HUES64 (cell line): Measurements from ENCODE around the gene SSX2B. TPM values are rescaled to one million over a fixed set of nuclear protein-coding genes. Genes with fewer than 3 reads are reported as not detected.
"Not testable (repeated sequence)": the region's sequence is repeated elsewhere in the genome, so short reads cannot be mapped to it uniquely, and the experiment has no call there.

Source experiments
- H3K27ac ChIP-seq: 2 replicates; pipeline ENCODE4 v1.7.0; 2013; ENCODE audit warnings: low read depth, low read length, inconsistent platforms
- H3K27me3 ChIP-seq: 2 replicates; pipeline ENCODE4 v1.6.1; 2013; ENCODE audit warnings: mild to moderate bottlenecking, low read length; ENCODE audit not compliant: insufficient read depth
- H3K36me3 ChIP-seq: 2 replicates; pipeline ENCODE4 v1.6.1; 2013; ENCODE audit warnings: mild to moderate bottlenecking, low read length; ENCODE audit not compliant: insufficient read depth
- H3K4me1 ChIP-seq: 2 replicates; pipeline ENCODE4 v1.6.1; 2013; ENCODE audit warnings: mild to moderate bottlenecking, low read length, moderate library complexity; ENCODE audit not compliant: insufficient read depth
- H3K4me3 ChIP-seq: 2 replicates; pipeline ENCODE4 v1.5.1; 2013; ENCODE audit warnings: mild to moderate bottlenecking, low read length, moderate library complexity
- H3K9ac ChIP-seq: 2 replicates; pipeline ENCODE4 v1.6.1; 2013; ENCODE audit warnings: mild to moderate bottlenecking, low read depth, low read length
- H3K9me3 ChIP-seq: 2 replicates; pipeline ENCODE4 v1.6.1; 2013; ENCODE audit warnings: low read depth, low read length; ENCODE audit not compliant: insufficient read depth
- WGBS: fragments of 150-250, 120-280 bp; methylation state at CpG from one replicate; pipeline ENCODE4 v1.1.7; 2013; ENCODE audit warnings: missing lambda C conversion rate; 5-methylcytosine and 5-hydroxymethylcytosine counted together
- polyA plus RNA-seq, 2 experiments: library from polyadenylated mRNA; stranded (reverse); fragments of 50-300 nt; gene quantifications; one replicate each; pipeline ENCODE4 v1.2.3, GENCODE V29; 2013

Gene SSX2B, protein sequence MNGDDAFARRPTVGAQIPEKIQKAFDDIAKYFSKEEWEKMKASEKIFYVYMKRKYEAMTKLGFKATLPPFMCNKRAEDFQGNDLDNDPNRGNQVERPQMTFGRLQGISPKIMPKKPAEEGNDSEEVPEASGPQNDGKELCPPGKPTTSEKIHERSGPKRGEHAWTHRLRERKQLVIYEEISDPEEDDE
- polyA plus RNA-seq (2013, experiment 1 of 2) = not detected
- not detected for polyA plus RNA-seq (2013, experiment 2 of 2)

DNA sequence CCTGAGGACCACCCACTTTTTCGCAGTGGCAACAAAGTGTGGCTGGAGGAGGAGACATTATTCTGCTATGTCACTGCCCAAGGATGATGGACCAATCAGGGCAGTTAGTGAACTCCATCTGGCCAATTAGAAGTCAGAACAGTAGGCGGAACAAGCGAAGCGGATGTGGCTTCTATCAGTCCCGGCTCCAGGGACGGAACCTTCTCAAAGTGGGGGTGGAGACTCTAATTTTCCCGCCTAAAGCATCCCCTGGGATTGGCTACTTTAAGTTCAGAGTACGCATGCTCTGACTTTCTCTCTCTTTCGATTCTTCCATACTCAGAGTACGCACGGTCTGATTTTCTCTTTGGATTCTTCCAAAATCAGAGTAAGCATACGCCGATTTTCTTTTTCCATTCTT, at the start of gene SSX2B:
Gene SSX2B (plus strand): TSS at position 301 of the 400 bp plus-strand sequence. CDS start 1,429 bp downstream, outside the sequence.
- H3K36me3 ChIP-seq, H3K4me3 ChIP-seq, H3K9ac ChIP-seq, H3K27me3 ChIP-seq, H3K4me1 ChIP-seq, H3K27ac ChIP-seq, H3K9me3 ChIP-seq: not testable (repeated sequence)
- no CpG with 5 or more reads among the region's 13 CpGs for WGBS

DNA sequence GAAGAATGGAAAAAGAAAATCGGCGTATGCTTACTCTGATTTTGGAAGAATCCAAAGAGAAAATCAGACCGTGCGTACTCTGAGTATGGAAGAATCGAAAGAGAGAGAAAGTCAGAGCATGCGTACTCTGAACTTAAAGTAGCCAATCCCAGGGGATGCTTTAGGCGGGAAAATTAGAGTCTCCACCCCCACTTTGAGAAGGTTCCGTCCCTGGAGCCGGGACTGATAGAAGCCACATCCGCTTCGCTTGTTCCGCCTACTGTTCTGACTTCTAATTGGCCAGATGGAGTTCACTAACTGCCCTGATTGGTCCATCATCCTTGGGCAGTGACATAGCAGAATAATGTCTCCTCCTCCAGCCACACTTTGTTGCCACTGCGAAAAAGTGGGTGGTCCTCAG, 44.0 kb upstream of the SSX2B start, which contains the start of gene SSX2:
Gene SSX2 (minus strand): TSS at position 101 of the 400 bp plus-strand sequence. CDS start 1,429 bp downstream, outside the sequence.
- not testable (repeated sequence) for H3K36me3 ChIP-seq, H3K9me3 ChIP-seq, H3K27me3 ChIP-seq, H3K4me3 ChIP-seq, H3K27ac ChIP-seq, H3K9ac ChIP-seq, H3K4me1 ChIP-seq
- WGBS = no CpG with 5 or more reads among the region's 13 CpGs

DNA sequence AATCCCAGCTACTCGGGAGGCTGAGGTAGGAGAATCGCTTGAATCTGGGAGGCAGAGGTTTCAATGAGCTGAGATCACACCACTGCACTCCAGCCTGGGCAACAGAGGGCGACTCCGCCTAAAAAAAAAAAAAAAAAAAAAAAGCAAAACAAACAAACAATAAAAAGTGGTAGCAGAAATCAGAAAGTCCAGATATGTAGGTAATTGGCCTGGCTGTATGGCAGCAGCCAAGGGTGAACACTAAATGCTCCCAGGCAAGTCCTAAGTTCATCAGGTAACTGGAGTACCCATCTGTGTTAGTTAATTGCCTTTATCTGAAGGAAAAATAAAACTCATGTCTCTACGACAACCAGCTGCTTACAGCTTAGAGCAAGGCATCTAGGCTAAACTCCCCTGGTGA, 14.9 kb downstream of the SSX2B start:
- H3K4me1 ChIP-seq, H3K9me3 ChIP-seq, H3K4me3 ChIP-seq, H3K27ac ChIP-seq, H3K9ac ChIP-seq, H3K36me3 ChIP-seq, H3K27me3 ChIP-seq: not testable (repeated sequence)
- WGBS = no CpG with 5 or more reads among the region's 5 CpGs

DNA sequence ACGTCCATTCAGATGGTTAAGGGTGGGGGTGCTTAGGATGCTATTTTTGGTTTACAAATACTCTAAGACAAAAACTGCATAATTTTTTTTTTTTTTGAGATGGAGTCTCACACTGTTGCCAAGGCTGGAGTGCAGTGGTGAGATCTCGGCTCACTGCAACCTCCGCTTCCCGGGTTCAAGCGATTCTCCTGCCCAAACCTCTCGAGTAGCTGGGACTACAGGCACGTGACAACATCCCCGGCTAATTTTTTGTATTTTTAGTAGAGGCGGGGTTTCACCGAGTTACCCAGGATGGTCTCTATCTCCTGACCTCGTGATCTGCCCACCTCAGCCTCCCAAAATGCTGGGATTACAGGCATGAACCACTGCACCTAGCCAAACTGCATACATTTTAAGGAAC, 22.5 kb downstream of the SSX2B start:
- H3K27me3 ChIP-seq, H3K27ac ChIP-seq, H3K9me3 ChIP-seq, H3K4me1 ChIP-seq, H3K36me3 ChIP-seq, H3K4me3 ChIP-seq, H3K9ac ChIP-seq: not testable (repeated sequence)
- WGBS = 72% methylated on average over 6 of the region's 11 CpGs

DNA sequence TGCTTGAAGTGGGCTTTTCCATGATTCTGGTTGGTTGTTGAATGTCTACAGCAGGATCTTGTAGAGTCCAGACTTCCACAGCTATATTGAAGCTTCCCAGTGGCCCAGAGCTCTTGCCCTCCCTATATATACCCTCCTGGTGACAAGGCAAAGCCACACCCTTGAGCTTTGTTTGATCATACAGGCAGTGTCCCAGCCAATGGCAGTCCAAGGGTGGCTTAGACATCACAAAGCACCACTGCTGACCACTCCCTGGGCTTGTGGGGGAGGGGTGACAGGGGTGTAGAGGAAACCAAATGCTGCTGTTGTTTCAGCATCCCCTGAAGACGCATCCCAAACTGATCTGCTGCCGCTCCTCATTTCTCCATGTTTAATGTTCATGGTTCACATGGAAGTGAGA, 46.3 kb downstream of the SSX2B start, which contains the start of gene SPANXN5:
Gene SPANXN5 (minus strand): TSS at position 101 of the 400 bp plus-strand sequence. CDS start 79 bp downstream, at position 22.
- WGBS = 50% methylated on average over 1 of the region's 2 CpGs
- H3K27me3 ChIP-seq = not testable (repeated sequence)

DNA sequence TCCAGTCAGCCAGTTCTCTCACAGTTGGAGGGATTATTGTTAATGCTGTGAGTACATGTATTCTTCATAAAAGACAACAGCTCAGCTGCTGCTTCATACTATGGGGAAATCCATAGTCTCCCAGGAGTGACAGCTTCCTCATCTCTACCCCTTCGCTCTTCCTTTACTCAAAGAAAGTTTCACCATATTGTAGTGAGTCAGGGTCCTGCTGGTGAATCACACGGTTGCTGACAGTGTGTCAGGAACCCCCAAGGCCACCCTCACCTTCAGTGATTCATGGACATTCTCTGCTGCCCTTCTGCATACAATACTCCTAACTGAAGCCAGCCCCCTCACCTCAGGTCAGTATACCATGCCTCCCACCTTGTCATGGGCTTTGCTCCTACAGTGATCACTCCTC, 53.8 kb downstream of the SSX2B start:
- not testable (repeated sequence) for H3K27ac ChIP-seq, H3K27me3 ChIP-seq, H3K9me3 ChIP-seq, H3K4me1 ChIP-seq, H3K36me3 ChIP-seq, H3K9ac ChIP-seq, H3K4me3 ChIP-seq
- 80% methylated on average over 1 of the region's 2 CpGs for WGBS

More for the DNA sequence above, 46.3 kb downstream of the SSX2B start, which contains the start of gene SPANXN5:
- H3K4me3 ChIP-seq, H3K4me1 ChIP-seq, H3K36me3 ChIP-seq, H3K27ac ChIP-seq, H3K9me3 ChIP-seq, H3K9ac ChIP-seq: not testable (repeated sequence)
